Left colon (tissue), 2 donors: ENCODE measurements around the gene SPACA9. TPM values are rescaled to one million over a fixed set of nuclear protein-coding genes. Genes with fewer than 3 reads are reported as not detected.

Experiments
- ATAC-seq: fragments of 200-7000 bp; cut with Tn5 transposase; one replicate; pipeline ENCODE4 v1.9.1; 2020; ENCODE audit warnings: mild to moderate bottlenecking, moderate library complexity
- DNase-seq, 2 donors: peaks; one replicate each; pipeline ENCODE4 v3.0.0-alpha.2; 2020
- intact Hi-C, 2 donors: fragments of 100-400 bp; cut with DNase I in 1 of 2; cut with micrococcal nuclease in 1 of 2; formaldehyde crosslinking; loops; one replicate each; pipeline versions ENCODE4 v1.11.2 to v1.14.0; 2022; cut with DNase I, micrococcal nuclease
- total RNA-seq, 2 donors: library from RNA; stranded (reverse); fragmentation: NEBNext Ultra II Directional; extraction: Animal tissue kit (Norgen Biotek cat#: 25700); gene quantifications; one replicate each; pipeline ENCODE4 v1.2.1, GENCODE V29; 2021
- donor health status: DM: no; HTN: no; CAD: no.
- donor health status: DM: yes; HTN: yes; CAD: no.

SPACA9 gene
- total RNA-seq, 2 donors from 2014 or later, result 1.2 to 2.6 TPM

GRCh38 chr9:132858751-132859150 lies 19.9 kb upstream of the SPACA9 start:
- intact Hi-C loops, result no loop called here
- no peak for DNase-seq
- ATAC-seq, result no peak

DNA sequence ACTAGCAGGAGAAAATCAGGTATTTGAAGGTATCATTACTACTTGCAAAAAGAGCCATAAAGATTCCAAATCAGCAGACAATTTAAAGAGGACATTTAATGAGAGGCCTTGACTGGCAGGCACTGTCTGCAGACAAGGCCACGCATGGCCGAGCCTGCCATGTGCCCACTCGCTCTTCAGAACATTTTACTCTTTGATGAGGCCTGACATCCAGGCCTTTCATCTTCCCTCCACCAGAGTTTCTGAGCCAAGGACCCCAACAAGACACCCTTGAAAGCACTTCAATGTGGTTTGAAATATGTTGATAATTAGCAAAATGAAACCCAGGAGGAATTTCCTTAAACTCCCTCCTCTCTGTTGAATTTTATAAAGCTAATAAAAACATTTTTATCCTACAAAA lies 17.0 kb upstream of the SPACA9 start:
- ATAC-seq (no peak), DNase-seq (no peak)
- intact Hi-C loops, result no loop called here

DNA sequence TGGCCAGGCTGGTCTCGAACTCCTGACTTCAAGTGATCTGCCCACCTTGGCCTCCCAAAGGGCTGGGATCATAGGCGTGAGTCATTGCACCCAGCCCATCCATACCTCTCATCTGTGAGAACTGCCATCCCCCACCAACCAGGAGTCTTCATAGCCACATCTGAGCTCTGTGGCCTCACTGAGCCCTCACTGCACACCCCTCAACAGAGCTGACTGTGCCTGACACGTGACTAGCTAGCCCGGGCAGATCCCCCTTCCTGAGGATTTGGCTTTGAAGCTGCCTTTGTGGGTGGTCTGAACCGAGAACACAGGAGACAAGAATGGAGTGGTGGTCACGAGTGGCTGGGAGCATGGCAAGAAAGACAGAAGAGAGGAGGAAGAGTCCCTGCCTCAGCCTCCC lies 16.2 kb upstream of the SPACA9 start:
- DNase-seq (no peak), ATAC-seq (no peak)
- intact Hi-C loops, result no loop called here

DNA sequence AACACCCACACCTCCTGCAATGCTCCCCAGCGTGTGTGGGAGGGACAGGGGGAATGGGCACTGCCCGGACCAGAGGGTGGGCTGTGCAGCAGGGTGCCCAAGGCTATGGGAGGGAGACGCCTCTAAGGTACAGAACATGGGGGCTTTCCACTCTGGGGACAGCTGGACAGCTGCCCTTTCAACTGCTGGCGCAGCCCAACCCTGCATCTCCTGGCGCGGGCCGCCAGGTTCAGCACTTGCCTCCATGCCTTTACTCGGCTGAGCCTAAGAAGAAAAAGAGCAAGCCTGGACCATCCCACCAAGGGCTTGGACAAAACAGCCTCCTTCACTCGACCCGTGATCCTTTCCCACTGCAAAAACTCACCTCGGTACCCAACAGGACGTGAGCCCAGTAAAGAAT lies 15.6 kb upstream of the SPACA9 start:
- no peak for DNase-seq
- intact Hi-C loops, result no loop called here

GRCh38 chr9:132864277-132864676 lies 14.4 kb upstream of the SPACA9 start:
- intact Hi-C loops, result no loop called here
- no peak for DNase-seq
- no peak for ATAC-seq

More for the DNA sequence above, 15.6 kb upstream of the SPACA9 start:
- no peak for ATAC-seq

DNA sequence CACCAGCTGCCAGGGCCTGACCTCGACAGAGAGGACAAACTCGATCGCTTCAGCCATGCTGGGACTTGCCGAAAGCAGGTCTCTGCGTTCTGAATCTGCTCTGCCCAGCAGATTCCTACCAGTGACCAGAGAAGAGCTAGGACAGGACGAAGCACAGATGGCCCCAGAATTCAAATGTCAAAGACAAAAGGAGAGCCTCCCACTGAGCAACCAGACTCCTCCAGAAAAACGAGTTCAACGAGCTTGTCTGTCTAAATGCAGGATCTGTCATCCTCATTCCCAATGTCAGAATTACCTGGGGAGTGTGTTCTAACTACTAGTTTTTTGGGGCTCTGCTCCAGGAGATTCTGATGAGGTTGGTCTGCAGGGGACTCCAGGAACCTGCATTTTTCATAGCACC lies 14.0 kb upstream of the SPACA9 start:
- ATAC-seq (no peak), DNase-seq (no peak)
- intact Hi-C loops, result no loop called here

DNA sequence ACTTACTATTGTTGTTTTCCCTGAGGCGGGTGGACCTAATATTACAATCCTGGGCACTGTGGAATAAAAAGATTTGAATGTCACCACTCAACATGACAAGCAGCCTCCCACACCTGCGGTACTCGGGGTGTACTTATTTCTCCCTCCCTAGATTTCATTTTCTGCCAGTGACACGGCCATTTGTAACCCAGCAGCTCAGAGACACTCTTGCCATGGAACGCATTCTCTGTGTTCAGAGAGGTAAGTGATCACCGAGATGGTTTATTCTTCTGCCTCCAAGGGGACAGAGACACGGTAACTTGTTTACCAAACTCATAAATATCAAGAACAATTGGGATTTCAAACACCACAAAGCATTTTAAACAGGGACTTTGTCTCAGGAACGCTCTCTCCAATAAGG lies 11.8 kb upstream of the SPACA9 start:
- intact Hi-C loops, result no loop called here

DNA sequence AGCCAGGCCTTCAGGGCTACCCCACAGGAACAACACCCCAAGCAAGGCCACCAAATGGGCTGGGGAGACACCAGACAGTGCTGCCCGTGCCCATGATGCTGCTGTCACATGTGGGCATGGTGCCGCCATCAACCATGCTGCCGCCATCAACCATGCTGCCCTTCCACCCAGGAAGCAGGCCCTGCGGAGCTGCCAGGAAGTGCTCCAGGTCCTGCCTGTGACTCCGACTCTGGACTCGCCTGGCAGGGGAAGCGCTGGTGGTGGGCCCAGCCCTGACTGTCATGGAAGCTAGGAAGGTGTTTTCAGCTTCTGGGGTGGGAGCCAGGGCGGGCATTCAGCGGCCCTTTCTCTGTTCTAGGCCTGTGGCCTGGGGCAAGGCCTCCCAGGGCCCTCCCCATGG lies 9.4 kb upstream of the SPACA9 start:
- ATAC-seq (no peak), DNase-seq (no peak)
- intact Hi-C loops, result no loop called here

More for the DNA sequence above, 11.8 kb upstream of the SPACA9 start:
- DNase-seq (no peak), ATAC-seq (no peak)

GRCh38 chr9:132873403-132873802 lies 5.3 kb upstream of the SPACA9 start:
- intact Hi-C loops, result no loop called here
- ATAC-seq, result no peak
- no peak for DNase-seq

DNA sequence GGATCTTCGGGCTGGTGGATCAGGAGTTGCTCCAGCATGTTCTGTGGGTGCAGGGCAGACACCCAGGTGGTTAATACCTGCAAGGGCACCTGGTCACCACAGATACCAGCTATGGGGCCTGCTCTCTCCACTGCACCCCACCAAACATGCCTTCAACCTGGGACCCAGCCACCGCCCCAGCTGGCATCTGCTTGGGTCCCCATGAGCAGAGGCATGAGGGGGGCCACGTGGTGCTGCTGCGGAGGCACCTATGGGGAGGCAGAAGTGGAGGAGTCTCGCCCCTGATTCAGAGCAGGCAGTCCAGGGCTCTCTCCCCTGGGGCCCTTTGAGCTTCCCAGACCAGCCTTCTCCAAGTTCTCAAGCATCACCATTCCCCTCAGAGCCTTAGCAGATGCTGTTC lies 3.5 kb upstream of the SPACA9 start:
- intact Hi-C loops, result no loop called here
- no peak for ATAC-seq
- no peak for DNase-seq

GRCh38 chr9:132876849-132877248 lies 1.8 kb upstream of the SPACA9 start:
- intact Hi-C loops, result no loop called here
- no peak for DNase-seq
- ATAC-seq, result no peak

DNA sequence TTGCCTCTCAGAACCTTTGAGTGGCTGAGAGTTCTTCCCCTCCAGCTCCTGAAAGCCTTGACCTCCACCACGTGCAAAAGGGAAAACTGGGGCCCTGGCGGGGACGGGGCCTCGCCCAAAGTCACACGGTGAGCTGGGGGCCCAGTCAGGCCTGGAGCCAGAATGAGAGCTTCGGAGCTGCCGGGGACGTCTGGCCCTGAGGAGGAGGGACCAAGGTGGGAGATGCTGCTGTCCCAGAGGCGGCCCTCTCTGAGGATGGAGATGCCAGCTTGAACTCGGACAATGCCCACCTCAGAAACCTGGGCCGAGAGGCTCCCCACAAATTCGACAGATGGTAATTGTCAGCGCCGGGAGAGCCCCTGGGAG lies 1.3 kb upstream of the SPACA9 start:
- ATAC-seq, result no peak
- intact Hi-C loops, result no loop called here
- DNase-seq, result no peak

DNA sequence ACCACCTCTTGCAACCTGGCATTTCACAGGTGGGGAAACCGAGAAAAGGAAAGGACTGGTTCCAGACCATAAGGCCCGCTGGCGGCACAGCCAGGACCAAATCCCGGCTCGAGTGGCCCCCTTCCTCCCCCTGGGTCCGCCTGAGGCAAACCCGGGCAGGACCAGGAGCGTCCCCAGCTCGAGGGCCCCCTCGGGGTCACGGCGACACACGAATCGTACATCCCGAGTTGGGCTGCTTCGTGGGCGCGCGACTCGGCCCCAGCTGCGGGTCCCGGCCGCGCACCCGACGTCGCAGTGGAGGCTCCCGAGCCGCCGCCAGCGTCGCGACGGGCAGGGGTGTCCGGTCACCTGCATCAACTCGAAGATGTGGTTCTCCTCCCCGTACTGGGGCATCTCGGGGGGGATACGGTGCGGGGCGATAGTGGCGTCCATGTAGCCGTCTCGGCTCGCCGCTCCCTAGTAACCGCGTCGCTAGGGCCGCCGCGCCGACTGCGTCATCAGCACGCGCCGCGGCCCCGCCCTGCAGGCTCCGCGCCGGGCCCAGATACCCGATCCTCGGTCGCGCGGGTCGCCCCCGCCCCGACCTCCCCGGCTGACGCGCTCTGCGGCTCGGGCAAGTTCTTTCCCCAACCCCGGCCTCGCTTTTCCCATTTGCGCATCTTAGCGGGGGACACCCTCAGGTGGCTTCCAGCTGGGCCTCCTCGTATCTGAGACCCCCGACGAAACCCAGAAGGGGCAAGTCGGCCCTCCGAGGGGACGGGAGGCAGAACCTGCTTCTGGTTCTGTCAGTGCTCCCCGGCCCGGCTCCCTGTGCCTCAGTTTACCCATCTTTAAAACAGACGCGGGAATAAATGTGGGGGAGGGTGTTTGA lies 639 bp upstream of the SPACA9 start, which contains the start of gene AK8:
Gene AK8 (minus strand): TSS at position 461 of the 871 bp plus-strand sequence. CDS start 29 bp downstream, at position 432.
- intact Hi-C loops, result no loop called here
- ATAC-seq (peak; percentile 96), DNase-seq (peak; percentile 45 to 76)

GRCh38 chr9:132879457-132880323 lies 992 bp downstream of the SPACA9 start:
- DNase-seq, result no peak
- ATAC-seq, result no peak
- intact Hi-C loops, result no loop called here

- no peak for ATAC-seq
Measured at GRCh38 chr9:132880324-132880661, 1.6 kb downstream of the SPACA9 start.

DNA sequence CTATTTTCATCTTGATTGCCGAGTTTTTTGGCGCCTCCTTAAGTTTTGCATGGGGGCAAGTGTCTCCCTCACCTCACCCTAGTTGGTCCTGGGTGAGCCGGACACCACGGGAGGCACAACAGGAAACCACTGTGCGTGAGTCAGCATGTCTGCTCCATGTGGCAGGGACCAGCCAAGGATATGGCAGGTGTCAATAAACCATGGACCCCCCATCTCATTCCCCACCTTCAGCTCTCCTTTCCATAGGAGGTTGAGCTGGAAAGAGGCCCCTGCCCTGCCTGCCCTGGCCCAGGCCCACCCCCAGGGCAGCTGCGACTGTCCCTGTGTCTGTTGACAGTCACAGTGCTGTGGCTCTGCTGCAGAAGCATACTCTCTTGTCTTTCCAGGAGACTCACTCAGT lies 3.1 kb downstream of the SPACA9 start:
- no peak for DNase-seq
- intact Hi-C loops, result no loop called here
- no peak for ATAC-seq

More at GRCh38 chr9:132880324-132880661, 1.6 kb downstream of the SPACA9 start:
- no peak for DNase-seq
- intact Hi-C loops, result no loop called here

DNA sequence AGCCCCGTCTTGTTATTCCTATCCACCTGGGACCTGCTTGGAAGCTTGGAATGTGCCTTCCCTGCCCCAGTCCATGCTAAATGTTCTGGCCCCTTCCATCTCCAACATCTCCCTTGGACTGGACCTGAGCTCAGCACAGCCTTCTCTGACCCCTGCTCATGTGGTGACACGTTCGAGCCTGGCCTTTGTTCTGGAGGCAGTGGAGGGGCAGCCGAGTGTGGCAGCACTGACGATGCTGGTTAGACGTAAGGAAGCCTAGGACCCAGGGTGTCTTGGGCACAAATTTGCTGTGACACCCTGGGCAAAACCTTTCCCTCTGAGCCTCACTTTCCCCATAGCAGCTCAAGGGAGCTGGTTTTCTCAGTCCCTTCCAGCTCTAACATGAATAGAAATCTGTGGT lies 3.9 kb downstream of the SPACA9 start:
- DNase-seq, result no peak
- ATAC-seq, result no peak
- intact Hi-C loops, result no loop called here

DNA sequence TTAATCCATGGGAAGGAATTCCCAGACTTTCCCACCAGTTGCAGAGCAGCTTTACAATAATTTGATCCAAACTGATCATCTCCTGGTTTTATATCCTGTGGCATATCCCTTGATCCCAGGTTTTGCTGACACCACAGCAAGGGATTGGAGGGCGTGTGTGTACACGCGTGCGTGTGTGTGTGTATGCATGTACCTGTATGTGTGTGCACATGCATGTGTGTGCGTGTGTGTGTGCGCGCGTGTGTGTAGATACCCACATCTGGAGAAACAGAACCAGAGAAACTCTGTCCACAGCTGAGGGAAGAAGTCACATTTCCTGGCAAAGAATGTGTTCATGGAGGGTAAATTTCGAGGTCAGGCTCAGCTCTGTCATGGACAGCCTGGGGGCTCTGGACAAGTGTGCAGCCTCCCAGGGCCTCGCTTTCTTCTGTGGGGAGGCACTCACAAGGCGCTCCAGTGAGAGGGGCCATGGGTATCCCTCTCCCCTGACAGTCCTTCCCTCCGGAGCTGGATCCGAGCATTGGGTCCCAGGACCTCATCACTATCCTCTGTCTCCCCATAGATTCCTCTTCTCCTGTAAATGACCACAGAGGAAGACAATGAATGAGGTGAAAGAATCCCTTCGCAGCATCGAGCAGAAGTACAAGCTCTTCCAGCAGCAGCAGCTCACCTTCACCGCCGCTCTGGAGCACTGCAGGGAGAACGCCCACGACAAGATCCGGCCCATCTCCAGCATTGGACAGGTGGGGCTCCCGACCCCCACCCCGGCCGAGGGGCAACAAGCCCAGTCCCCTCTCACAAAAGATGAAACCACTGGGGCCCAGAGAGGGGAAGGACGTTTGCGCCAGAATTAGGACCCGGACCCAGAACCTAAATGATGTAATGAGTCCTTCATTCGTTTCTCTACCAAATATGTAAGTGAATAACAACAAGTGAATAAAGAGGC lies 4.9 kb downstream of the SPACA9 start:
- ATAC-seq (no peak), DNase-seq (no peak)
- intact Hi-C loops, result no loop called here

- intact Hi-C loops, result no loop called here
- DNase-seq (peak in 1 of 2 donors; percentile 18), ATAC-seq (peak; percentile 71)
Measured at GRCh38 chr9:132885720-132886333, 7.1 kb downstream of the SPACA9 start.
